Caki2 (cell line): Measurements from ENCODE around the gene NT5C2. TPM values are rescaled to one million over a fixed set of nuclear protein-coding genes. Genes with fewer than 3 reads are reported as not detected.

Source experiments
- DNase-seq: peaks from one replicate; pipeline ENCODE4 v3.0.0-alpha.2; 2015; ENCODE audit warnings: low read depth
- in situ Hi-C: cut with HindIII; loops from 2 replicates; pipeline ENCODE4 v1.10.0; 2016; ENCODE audit warnings: low sequenced_read_pairs, low pct_unique_long_range_greater_than_20kb, mixed read lengths
- total RNA-seq: library from RNA; depleted of rRNA; stranded (reverse); fragments of >200 nt; shearing (Covaris generic); gene quantifications from 2 replicates; pipeline ENCODE4 v1.2.3, GENCODE V29; 2014; ENCODE audit warnings: low replicate concordance

The NT5C2 gene
- total RNA-seq, 1 experiment from 2014 or later, result 30.0 TPM

DNA sequence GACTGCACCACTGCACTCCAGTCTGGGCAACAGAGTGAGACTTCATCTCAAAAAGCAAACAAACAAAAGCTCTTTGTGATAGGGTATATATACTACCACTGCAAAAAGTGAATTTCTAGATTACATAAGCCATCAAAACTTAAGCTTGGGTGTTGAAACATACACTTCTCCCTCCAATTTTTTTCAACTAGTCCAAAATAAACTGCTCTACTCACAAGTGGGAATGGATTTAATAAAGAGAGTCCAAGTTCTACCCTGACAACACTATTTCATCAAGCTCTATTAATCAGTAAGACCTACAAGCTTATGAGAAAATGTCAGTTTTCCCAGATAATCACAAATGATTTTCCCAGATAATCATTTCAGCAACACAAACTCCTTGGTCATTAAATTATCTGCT lies 82.7 kb downstream of the NT5C2 start:
- DNase-seq, result no peak
- in situ Hi-C loops, result no loop called here

DNA sequence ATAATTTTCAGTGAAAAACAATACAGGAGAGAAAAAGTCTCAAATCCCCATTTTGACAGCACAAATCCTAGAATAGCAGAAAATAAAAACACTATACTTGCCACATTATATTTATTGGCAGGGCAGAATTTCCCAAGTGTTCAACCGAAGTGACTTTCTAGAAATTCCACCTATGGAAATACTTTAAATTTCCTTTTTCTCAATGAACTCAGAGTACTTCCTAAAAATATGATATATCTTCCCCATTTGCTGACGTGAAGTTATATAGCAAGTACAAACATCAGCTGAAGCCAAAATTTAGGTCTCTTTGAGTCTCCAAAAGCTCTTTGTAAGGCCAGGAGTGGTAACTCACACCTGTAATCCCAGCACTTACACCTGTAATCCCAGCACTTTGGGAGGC lies 83.3 kb downstream of the NT5C2 start:
- in situ Hi-C loops, result no loop called here
- no peak for DNase-seq

- in situ Hi-C loops, result no loop called here
- DNase-seq, result no peak
Observed at GRCh38 chr10:103106539-103106938, 86.5 kb downstream of the NT5C2 start.

GRCh38 chr10:103105462-103105861 lies 87.6 kb downstream of the NT5C2 start:
- in situ Hi-C loops, result no loop called here
- DNase-seq, result no peak

DNA sequence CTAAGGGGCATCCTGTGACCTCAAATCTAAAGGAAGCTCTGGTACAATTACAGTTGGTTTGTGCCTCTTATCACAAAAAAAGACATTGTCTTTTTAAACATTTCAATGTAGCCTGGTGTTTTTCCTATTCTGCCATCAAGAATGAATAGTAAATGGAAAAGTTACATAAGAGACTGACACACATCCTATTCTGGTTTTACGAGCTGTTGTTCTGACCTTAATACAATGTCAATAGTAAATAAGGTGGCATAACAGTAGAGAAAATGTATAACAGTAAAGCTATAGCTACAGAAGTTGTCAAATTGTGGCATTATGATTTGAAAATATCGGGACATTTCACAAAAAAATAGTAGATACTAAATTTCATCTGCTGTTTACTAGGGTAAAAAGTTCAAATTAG lies 88.4 kb downstream of the NT5C2 start:
- in situ Hi-C loops, result no loop called here
- no peak for DNase-seq

DNA sequence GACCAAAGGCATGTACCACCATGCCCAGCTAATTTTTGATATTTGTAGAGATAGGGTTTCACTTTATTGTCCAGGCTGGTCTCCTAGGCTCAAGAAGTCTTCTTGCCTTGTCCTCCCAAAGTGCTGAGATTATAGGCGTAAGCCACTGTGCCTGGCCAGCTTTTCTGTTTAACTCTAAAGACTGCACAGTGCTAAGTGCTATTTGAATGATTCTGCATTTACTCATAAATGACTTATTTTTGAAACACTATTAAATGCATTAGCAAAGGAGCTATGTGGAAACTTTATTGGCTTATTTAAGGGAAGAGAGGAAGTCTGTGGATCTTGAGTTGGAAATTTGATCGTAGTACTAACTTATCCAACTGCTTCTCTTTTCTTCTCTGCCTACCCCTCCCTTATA lies 89.1 kb downstream of the NT5C2 start:
- no peak for DNase-seq
- in situ Hi-C loops, result no loop called here

DNA sequence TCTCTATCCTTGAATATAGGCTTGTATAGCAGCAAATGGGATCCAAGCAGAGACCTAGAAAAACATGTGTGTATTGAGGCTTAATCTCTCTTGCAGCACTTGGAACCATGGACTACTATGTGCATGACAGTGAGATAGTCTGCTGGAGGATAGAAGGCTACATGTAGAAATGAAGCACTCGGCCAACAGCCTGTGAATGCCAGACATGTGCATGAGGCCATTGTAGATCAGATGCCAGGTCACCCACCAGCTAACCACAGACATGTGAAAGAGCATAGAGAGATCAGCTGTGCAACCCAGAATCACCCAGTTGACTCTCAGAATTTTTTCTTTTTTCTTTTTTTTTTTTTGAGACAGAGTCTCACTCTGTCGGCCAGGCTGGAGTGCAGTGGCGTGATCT lies 90.9 kb downstream of the NT5C2 start:
- in situ Hi-C loops, result no loop called here
- DNase-seq, result no peak

- no peak for DNase-seq
- in situ Hi-C loops, result no loop called here
Observed at GRCh38 chr10:103100620-103101019, 92.5 kb downstream of the NT5C2 start.

GRCh38 chr10:103098240-103098639 lies 94.8 kb downstream of the NT5C2 start:
- in situ Hi-C loops, result no loop called here
- DNase-seq, result no peak

GRCh38 chr10:103096130-103096529 lies 96.9 kb downstream of the NT5C2 start:
- in situ Hi-C loops, result no loop called here
- DNase-seq, result no peak

GRCh38 chr10:103095005-103095404 lies 98.1 kb downstream of the NT5C2 start:
- no peak for DNase-seq
- in situ Hi-C loops, result no loop called here

GRCh38 chr10:103090911-103091310 lies 102.2 kb downstream of the NT5C2 start:
- in situ Hi-C loops, result no loop called here
- no peak for DNase-seq

GRCh38 chr10:103089493-103089892 lies 103.6 kb downstream of the NT5C2 start:
- DNase-seq, result no peak
- in situ Hi-C loops, result no loop called here

- no peak for DNase-seq
Observed at GRCh38 chr10:103086799-103087198, 106.3 kb downstream of the NT5C2 start.

GRCh38 chr10:103086261-103086660 lies 106.8 kb downstream of the NT5C2 start:
- DNase-seq, result no peak
- in situ Hi-C loops, result no loop called here

More at GRCh38 chr10:103086799-103087198, 106.3 kb downstream of the NT5C2 start:
- in situ Hi-C loops, result no loop called here

DNA sequence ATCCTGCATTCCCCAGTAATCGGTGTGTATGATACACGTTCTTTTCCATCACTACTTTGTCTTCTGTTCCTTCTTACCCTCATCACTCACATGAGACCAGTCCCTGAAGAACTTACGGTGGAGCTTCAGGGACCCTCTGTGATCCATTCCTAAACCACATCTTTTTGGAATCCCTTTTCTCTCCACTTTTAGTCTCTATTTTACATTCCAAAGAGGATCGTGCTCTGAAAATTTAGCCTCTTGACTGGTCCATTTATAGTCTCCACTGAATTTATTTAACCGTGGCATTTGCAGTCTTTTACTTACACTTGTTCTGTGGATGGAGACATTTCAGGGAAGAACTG lies 109.1 kb downstream of the NT5C2 start:
- in situ Hi-C loops, result no loop called here
- no peak for DNase-seq

DNA sequence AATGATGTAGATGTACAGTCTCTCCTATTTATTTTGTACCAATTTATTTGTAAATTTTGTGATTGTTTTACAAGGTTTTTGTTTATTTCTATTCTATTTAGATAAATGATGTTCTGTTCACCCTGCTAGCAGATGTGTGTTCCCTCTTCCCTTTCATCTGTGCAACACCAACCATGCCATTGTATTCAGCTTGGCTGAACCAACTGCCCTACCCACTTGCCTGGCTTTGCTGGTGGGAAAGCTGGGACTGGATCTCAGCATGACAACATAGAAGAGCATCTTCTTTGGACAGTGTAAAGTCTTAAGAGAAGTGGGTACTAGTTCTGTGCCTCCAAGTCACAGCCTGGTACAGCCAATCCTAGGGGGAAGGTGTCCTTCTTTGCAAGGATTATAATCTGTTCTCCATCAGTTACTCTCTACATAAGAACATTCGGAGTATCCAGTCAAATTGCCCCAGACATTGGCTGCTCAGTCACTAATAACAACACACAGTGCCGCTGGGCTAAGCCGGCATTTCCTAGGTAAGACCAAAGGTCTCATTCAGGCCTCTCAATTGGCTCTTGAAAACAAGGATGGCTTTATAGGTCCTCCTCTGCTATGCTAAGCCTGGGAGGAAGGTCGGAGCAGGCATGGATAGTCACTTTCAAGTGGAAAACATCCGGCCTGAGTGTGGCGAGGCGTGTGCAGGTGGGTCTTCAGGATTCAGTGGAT lies 109.7 kb downstream of the NT5C2 start:
- in situ Hi-C loops, result no loop called here

DNA sequence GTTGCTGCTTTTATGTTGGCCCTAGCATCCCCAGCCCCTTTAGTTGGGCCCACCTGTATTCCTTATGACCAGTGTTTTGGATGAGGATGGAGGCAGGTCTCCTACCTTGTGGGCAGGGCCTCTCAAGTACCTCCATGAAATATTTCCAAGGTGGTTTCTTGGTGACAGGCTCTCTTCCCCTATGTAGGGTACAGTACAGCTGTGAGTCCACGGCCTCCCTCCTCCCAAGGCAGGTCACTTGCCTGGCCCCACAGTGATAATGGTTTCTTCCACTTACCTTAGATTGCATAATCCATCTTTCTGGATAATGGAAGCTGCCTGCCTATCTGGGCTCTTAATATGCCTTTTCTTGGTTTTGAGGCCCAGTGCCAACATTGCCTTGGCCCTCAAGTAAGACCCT lies 110.4 kb downstream of the NT5C2 start:
- in situ Hi-C loops, result no loop called here
- no peak for DNase-seq

More for the DNA sequence above, 109.7 kb downstream of the NT5C2 start:
- no peak for DNase-seq

- in situ Hi-C loops, result no loop called here
- DNase-seq, result no peak
Observed at GRCh38 chr10:103080891-103081581, 112.0 kb downstream of the NT5C2 start.

- in situ Hi-C loops, result no loop called here
- no peak for DNase-seq
Observed at GRCh38 chr10:103079946-103080345, 113.1 kb downstream of the NT5C2 start.
